GM18907 (cell line): ENCODE results near the gene TATDN2.
"Not testable (repeated sequence)": the region's sequence is repeated elsewhere in the genome, so short reads cannot be mapped to it uniquely, and the experiment has no call there.

Experiments
- ATAC-seq: cut with Tn5 transposase; IDR thresholded peaks from one replicate; pipeline ENCODE4 v1.9.1; 2021; ENCODE audit warnings: mild to moderate bottlenecking, moderate library complexity; ENCODE audit not compliant: unreplicated experiment

The TATDN2 gene

DNA sequence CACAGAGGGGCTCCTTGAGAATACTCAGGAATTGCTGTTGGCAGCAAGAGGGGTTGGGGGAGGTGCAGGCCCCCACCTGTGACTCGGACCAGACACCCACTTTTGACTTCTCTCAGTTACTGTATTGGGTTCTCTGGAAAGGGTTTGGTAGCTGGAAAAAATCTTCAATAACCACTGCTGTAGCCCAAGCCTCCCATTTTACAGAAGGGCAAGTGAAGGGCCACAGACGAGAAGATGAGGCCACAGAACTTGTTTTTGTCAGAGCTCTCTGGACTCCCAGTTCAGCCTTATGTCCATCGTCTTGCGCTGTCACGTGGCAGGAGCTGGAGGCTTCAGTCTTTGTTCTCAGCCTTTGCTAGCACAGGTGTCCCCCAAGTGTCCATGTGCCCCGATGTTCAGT lies 12.7 kb upstream of the TATDN2 start:
- no peak for ATAC-seq

- no peak for ATAC-seq
These were observed 9.7 kb upstream of the TATDN2 start for GRCh38 chr3:10238345-10239183.

- no peak for ATAC-seq
These were observed 7.5 kb upstream of the TATDN2 start for GRCh38 chr3:10240799-10241198.

- no peak for ATAC-seq
These were observed 5.8 kb upstream of the TATDN2 start for GRCh38 chr3:10242182-10243065.

- no peak for ATAC-seq
These were observed 4.2 kb upstream of the TATDN2 start for GRCh38 chr3:10244009-10244408.

GRCh38 chr3:10245081-10245712 lies 3.1 kb upstream of the TATDN2 start:
- ATAC-seq, result no peak

- ATAC-seq, result no peak
These were observed 528 bp upstream of the TATDN2 start for GRCh38 chr3:10247679-10248183.

- no peak for ATAC-seq
These were observed 907 bp downstream of the TATDN2 start for GRCh38 chr3:10248984-10249748.

DNA sequence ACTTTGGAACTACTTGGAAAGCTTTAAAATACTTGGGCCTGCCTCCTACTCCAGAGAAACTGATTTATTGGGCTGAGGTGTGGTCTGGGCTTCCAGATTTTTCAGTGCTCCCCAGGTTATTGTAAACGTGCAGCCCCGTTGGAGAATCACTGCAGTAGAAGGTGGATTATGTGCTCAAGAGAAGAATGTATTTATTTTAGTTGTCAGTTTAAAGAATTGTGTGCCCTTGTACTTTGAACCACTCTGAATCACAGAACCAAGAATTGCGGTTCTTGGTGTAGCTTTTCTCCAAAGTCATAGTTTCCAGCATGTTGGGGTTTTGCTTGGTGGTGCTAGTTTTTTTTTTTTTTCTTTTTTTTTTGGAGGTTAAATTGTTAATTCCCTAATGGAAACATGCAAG lies 1.6 kb downstream of the TATDN2 start:
- no peak for ATAC-seq

DNA sequence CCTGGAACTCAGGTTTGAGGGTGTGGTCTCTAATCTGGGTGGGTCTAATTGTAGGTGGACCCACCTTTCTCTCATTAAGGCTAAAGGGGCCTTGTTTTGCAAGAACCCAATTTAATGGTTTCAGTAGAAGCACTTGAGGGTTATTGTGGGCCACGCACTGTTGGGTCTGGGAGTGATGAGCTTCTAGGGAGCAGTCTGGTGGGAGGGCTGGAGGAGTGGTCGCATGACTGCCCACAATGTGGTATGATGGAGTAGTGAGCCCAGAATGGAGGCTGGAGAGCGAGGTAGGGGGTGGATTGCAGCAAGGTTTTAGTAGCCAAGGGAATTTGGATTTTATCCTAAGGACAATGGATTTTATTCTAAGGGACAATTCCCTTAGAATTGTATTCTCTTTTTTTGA lies 2.7 kb downstream of the TATDN2 start:
- ATAC-seq, result no peak

DNA sequence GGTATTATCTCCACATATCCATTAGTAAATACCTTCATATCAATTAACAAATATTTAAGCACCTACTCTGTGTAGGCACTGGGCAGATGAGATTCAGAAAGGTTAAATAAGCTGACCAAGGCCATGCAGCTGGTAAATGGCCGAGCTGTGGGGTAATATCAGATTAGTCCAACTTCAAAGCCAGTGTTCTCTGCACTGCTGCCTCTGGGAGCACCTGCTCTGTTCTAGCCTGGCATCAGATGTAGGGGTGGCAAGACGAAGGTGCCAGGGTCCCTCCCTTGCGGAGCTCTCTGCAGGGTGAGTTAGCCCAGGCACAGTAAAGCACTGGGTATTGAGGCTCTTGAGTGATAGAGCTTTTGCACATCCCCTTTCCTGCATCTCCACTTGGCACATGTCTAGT lies 5.5 kb downstream of the TATDN2 start:
- ATAC-seq, result no peak

DNA sequence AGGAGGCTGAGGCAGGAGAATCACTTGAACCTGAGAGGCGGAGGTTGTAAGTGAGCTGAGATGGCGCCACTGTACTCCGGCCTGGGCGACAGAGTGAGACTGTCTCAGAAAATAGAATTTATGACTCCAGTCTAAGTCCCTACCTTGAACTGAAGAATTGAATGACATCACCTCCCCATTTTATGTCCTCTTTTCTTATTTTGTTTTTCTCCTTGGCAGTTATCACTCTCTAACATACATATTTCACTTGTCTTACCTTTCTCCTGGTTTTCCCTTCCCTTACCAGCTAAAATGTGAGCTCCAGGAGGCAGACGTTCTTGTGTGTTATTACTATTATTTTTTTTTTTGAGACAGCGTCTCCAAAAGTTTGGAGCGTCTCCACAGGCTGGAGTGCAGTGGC lies 7.6 kb downstream of the TATDN2 start:
- ATAC-seq, result no peak

GRCh38 chr3:10259036-10259435 lies 10.8 kb downstream of the TATDN2 start:
- ATAC-seq, result no peak

DNA sequence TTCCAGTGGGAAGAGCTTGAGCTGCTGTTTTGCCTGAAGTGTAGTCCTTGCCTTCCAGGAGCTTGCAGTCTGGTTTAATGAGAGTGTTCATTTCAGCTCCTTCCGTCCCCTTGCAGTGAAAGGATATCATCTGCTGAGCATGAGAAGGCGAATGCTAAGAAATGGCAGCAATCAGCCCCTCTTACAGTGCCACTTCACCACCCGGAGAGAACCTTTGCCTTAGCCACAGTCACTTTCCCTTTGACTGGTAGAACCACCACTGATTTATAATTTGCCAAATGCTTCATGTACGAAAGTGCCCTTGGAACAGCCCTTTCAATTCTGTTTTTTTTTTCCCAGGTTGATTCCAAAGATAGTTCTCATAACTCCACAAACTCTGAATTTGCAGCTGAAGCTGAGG lies 11.5 kb downstream of the TATDN2 start:
- ATAC-seq, result no peak

GRCh38 chr3:10260211-10260701 lies 12.0 kb downstream of the TATDN2 start:
- no peak for ATAC-seq

- ATAC-seq, result no peak
These were observed 13.8 kb downstream of the TATDN2 start for GRCh38 chr3:10262027-10262426.

DNA sequence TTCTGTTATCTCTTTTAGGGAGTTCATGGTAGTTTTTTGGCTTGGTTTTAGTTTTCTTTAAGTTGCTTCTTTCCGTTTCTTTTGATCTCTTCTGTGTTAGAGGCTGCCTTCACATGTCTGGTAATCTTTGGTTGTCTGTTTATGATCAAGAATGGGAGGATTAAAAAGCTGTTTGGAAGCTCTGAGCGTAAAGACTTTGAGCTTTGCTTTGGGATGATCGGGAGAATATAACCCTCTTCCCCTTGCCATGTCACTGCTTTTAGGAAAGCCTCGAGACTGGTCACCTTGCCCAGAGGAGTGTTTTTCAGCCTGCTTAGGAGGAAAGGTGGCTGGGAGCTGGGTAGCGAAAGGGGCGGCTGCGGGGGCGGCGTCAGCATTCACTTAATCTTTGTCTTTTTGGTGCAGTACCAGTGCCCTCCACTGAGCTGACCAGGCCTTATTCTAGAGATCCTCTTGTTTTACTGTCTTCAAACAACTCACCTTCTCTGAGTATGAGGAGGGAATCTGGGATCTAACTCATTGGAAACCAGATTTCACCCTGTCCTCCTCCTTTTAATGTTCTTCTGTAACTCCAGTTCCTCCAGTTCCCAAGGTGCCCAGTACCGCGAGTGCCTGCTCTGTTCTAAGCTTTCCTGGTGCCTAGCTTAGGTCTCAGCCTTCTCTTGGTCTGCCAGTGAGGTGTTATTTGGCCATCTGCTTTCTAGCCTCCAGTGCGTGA lies 15.5 kb downstream of the TATDN2 start:
- no peak for ATAC-seq

GRCh38 chr3:10265833-10266232 lies 17.6 kb downstream of the TATDN2 start:
- ATAC-seq, result no peak

- not testable (repeated sequence) for ATAC-seq
These were observed 18.7 kb downstream of the TATDN2 start for GRCh38 chr3:10266936-10267335.

DNA sequence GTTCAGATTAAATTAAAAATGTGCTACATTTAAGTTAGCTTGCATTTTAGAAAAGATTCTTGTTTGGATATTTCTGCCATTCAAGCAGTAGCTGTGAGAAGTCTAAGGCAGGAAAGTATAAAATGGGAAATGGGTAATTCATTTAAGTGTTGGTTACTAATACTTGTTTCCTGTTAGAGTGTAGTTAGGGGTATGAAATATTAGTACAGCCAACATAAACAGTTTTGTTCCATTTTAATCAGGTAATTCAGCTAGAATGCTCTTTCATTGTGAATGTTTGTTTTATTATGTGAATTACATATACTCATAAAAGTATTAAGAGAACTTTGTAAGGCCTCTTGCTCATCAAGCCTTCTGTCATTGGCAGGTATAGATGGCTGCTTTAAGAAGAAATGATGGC lies 19.9 kb downstream of the TATDN2 start:
- ATAC-seq, result no peak
